Glomerular visceral epithelial cell (primary cell): Measurements from ENCODE around the gene PRKCH.
A peak's percentile ranks its signal among the peaks of the same experiment; 100 is the strongest.
"Not testable (repeated sequence)": the region's sequence is repeated elsewhere in the genome, so short reads cannot be mapped to it uniquely, and the experiment has no call there.

Experiments
- DNase-seq: peaks from one replicate; pipeline ENCODE4 v3.0.0-alpha.2; 2016; ENCODE audit errors: extremely low spot score

PRKCH gene

GRCh38 chr14:61513986-61514830 is 192.8 kb downstream of the PRKCH start:
- peak; percentile 67 for DNase-seq

GRCh38 chr14:61514927-61515326 is 193.5 kb downstream of the PRKCH start:
- DNase-seq: no peak

GRCh38 chr14:61515436-61516117 is 194.2 kb downstream of the PRKCH start:
- no peak for DNase-seq

- no peak for DNase-seq
These were observed 194.9 kb downstream of the PRKCH start for GRCh38 chr14:61516118-61516743.

- no peak for DNase-seq
These were observed 195.7 kb downstream of the PRKCH start for GRCh38 chr14:61516964-61517653.

- DNase-seq: no peak
These were observed 196.6 kb downstream of the PRKCH start for GRCh38 chr14:61517911-61518384.

GRCh38 chr14:61518403-61518802 is 197.0 kb downstream of the PRKCH start:
- no peak for DNase-seq

- no peak for DNase-seq
These were observed 197.7 kb downstream of the PRKCH start for GRCh38 chr14:61519106-61519505.

- no peak for DNase-seq
These were observed 198.4 kb downstream of the PRKCH start for GRCh38 chr14:61519735-61520134.

- no peak for DNase-seq
These were observed 199.2 kb downstream of the PRKCH start for GRCh38 chr14:61520576-61520975.

- DNase-seq: no peak
These were observed 200.4 kb downstream of the PRKCH start for GRCh38 chr14:61521773-61522172.

GRCh38 chr14:61523751-61524150 is 202.4 kb downstream of the PRKCH start:
- DNase-seq: no peak

- DNase-seq: peak; percentile 97
These were observed 202.9 kb downstream of the PRKCH start for GRCh38 chr14:61524211-61524806.

GRCh38 chr14:61524936-61525292 is 203.5 kb downstream of the PRKCH start:
- no peak for DNase-seq

GRCh38 chr14:61525293-61526011 is 204.1 kb downstream of the PRKCH start:
- DNase-seq: peak; percentile 96

- DNase-seq: no peak
These were observed 205.3 kb downstream of the PRKCH start for GRCh38 chr14:61526405-61527312.

GRCh38 chr14:61527325-61528100 is 206.1 kb downstream of the PRKCH start:
- DNase-seq: peak; percentile 85

- DNase-seq: peak; percentile 88
These were observed 207.2 kb downstream of the PRKCH start for GRCh38 chr14:61528591-61529021.

GRCh38 chr14:61529360-61529759 is 208.0 kb downstream of the PRKCH start:
- not testable (repeated sequence) for DNase-seq
